Breast epithelium (tissue), 4 donors: Measurements from ENCODE around the gene COL26A1. TPM values are rescaled to one million over a fixed set of nuclear protein-coding genes. Genes with fewer than 3 reads are reported as not detected.

Experiments
- DNase-seq, 2 donors: peaks; one replicate each; pipeline ENCODE4 v3.0.0-alpha.2; 2019; ENCODE audit warnings: low spot score in 2 of 2
- H3K27ac ChIP-seq, 2 donors: fragments of 200-600 bp; sonication (generic) in 1 of 2; one replicate each; pipeline ENCODE4 v1.5.1; 2016 to 2019; ENCODE audit warnings: mild to moderate bottlenecking in 1 of 2
- H3K27me3 ChIP-seq, 2 donors: fragments of 200-600 bp; sonication (generic) in 1 of 2; one replicate each; pipeline versions ENCODE4 v1.5.1 to v1.6.0; 2017 to 2019; ENCODE audit warnings: control low read depth in 1 of 2, mild to moderate bottlenecking in 1 of 2
- H3K36me3 ChIP-seq: fragments of 200-600 bp; one replicate; pipeline ENCODE4 v1.5.1; 2019
- H3K4me1 ChIP-seq, 2 donors: fragments of 200-600 bp; sonication (generic); one replicate each; pipeline ENCODE4 v1.5.1; 2016 to 2019; ENCODE audit warnings: control low read depth in 1 of 2
- H3K4me3 ChIP-seq, 3 donors: fragments of 200-600 bp; sonication (generic); 1 replicate in 2 of 3; 2 replicates in 1 of 3; pipeline ENCODE4 v1.5.1; 2016 to 2019; ENCODE audit warnings: mild to moderate bottlenecking in 3 of 3, moderate library complexity in 2 of 3
- H3K9me3 ChIP-seq, 2 donors: fragments of 200-600 bp; sonication (generic) in 1 of 2; one replicate each; pipeline ENCODE4 v1.5.1; 2016 to 2019; ENCODE audit warnings: control low read depth in 1 of 2
- CTCF ChIP-seq, 3 donors: fragments of 450-650 bp; IDR thresholded peaks; one replicate each; pipeline ENCODE4 v1.5.1; 2016 to 2017; ENCODE audit warnings: antibody characterized with exemption in 3 of 3, mild to moderate bottlenecking in 3 of 3, moderate library complexity in 3 of 3
- POLR2A ChIP-seq: fragments of 450-650 bp; IDR thresholded peaks from one replicate; pipeline ENCODE4 v1.6.1; 2016; ENCODE audit warnings: antibody characterized with exemption, mild to moderate bottlenecking, moderate library complexity
- POLR2AphosphoS5 ChIP-seq, 3 donors: sonication (generic); formaldehyde crosslinking; IDR thresholded peaks; one replicate each; pipeline ENCODE4 v1.6.1; 2017; ENCODE audit warnings: antibody characterized with exemption in 3 of 3
- intact Hi-C: fragments of 100-400 bp; cut with DNase I; formaldehyde crosslinking; loops from one replicate; pipeline ENCODE4 v1.15.1; 2023; ENCODE audit warnings: low total_unique reads
- total RNA-seq, 3 donors: library from RNA; depleted of rRNA; stranded (reverse); fragments of >200 nt; gene quantifications; one replicate each; pipeline ENCODE4 v1.1.0, GENCODE V29; 2016

Gene COL26A1
- total RNA-seq, 3 donors from 2014 or later = not detected

GRCh38 chr7:101533103-101533465 lies 170.4 kb downstream of the COL26A1 start:
- intact Hi-C loops = no loop called here

GRCh38 chr7:101534015-101534803 lies 171.5 kb downstream of the COL26A1 start:
- no peaks in the 10 kb centered on the region for H3K9me3 ChIP-seq
- no peak for TF ChIP-seq POLR2AphosphoS5 (IDR thresholded peaks at IDR 0.05)
- no peak for TF ChIP-seq POLR2A
- TF ChIP-seq CTCF (IDR thresholded peaks at IDR 0.05) = no peak
- intact Hi-C loops = no loop called here

More at GRCh38 chr7:101533103-101533465, 170.4 kb downstream of the COL26A1 start:
- Histone ChIP-seq H3K4me1 (peaks cover 0 to 4% of the 10 kb centered on the region in 2 donors), H3K27me3 (peaks cover 0 to under 1% of the 10 kb centered on the region in 2 donors), H3K27ac (no peak overlapping the region), H3K4me3 (no peak overlapping the region), H3K36me3 (no peaks in the 10 kb centered on the region), H3K9me3 (no peaks in the 10 kb centered on the region)
- no peak for TF ChIP-seq CTCF (IDR thresholded peaks at IDR 0.05)
- no peak for TF ChIP-seq POLR2A
- no peak for TF ChIP-seq POLR2AphosphoS5 (IDR thresholded peaks at IDR 0.05)
- DNase-seq = no peak

GRCh38 chr7:101534873-101535272 lies 172.2 kb downstream of the COL26A1 start:
- Histone ChIP-seq H3K9me3 (no peaks in the 10 kb centered on the region), H3K36me3 (no peaks in the 10 kb centered on the region), H3K27me3 (peaks cover 0 to 7% of the 10 kb centered on the region in 2 donors), H3K27ac (no peak overlapping the region), H3K4me3 (no peak overlapping the region), H3K4me1 (peaks cover 0 to 4% of the 10 kb centered on the region in 2 donors)
- DNase-seq = no peak
- TF ChIP-seq POLR2A (no peak), CTCF (IDR thresholded peaks at IDR 0.05) (no peak), POLR2AphosphoS5 (IDR thresholded peaks at IDR 0.05) (no peak)
- intact Hi-C loops = no loop called here

More at GRCh38 chr7:101534015-101534803, 171.5 kb downstream of the COL26A1 start:
- no peak for DNase-seq
- no peaks in the 10 kb centered on the region for H3K36me3 ChIP-seq
- H3K27me3 ChIP-seq = peaks cover 0 to 6% of the 10 kb centered on the region in 2 donors
- no peak overlapping the region for H3K4me3 ChIP-seq
- H3K4me1 ChIP-seq = peaks cover 0 to 4% of the 10 kb centered on the region in 2 donors
- H3K27ac ChIP-seq = no peak overlapping the region

- intact Hi-C loops = no loop called here
- no peak for TF ChIP-seq POLR2A
- TF ChIP-seq CTCF (IDR thresholded peaks at IDR 0.05) = no peak
- no peak for TF ChIP-seq POLR2AphosphoS5 (IDR thresholded peaks at IDR 0.05)
These were observed 172.7 kb downstream of the COL26A1 start for GRCh38 chr7:101535351-101535751.

GRCh38 chr7:101536232-101536631 lies 173.6 kb downstream of the COL26A1 start:
- Histone ChIP-seq H3K27ac (no peak overlapping the region), H3K4me3 (no peak overlapping the region), H3K27me3 (peaks cover 0 to 8% of the 10 kb centered on the region in 2 donors), H3K36me3 (no peaks in the 10 kb centered on the region), H3K9me3 (no peaks in the 10 kb centered on the region), H3K4me1 (peaks cover 0 to 4% of the 10 kb centered on the region in 2 donors)
- intact Hi-C loops = no loop called here
- TF ChIP-seq POLR2A (no peak), POLR2AphosphoS5 (IDR thresholded peaks at IDR 0.05) (no peak), CTCF (IDR thresholded peaks at IDR 0.05) (no peak)
- DNase-seq = no peak

More at GRCh38 chr7:101535351-101535751, 172.7 kb downstream of the COL26A1 start:
- peaks cover 0 to 4% of the 10 kb centered on the region in 2 donors for H3K4me1 ChIP-seq
- DNase-seq = no peak
- H3K36me3 ChIP-seq = no peaks in the 10 kb centered on the region
- no peaks in the 10 kb centered on the region for H3K9me3 ChIP-seq
- no peak overlapping the region for H3K27ac ChIP-seq
- no peak overlapping the region for H3K4me3 ChIP-seq
- H3K27me3 ChIP-seq = peaks cover 0 to 8% of the 10 kb centered on the region in 2 donors
